Measurements from ENCODE around the gene PRR13. TPM values are rescaled to one million over a fixed set of nuclear protein-coding genes. Genes with fewer than 3 reads are reported as not detected.

PRR13 gene
- total and polyA plus RNA-seq, 9 of the 15 experiments (the other 6 are each of a cell fraction or from before 2014, with no cell fraction given), result 117 to 835 (median 285) TPM

- FAIRE-seq, result no peak
Measured at GRCh38 chr12:53466640-53467039, 25.1 kb downstream of the PRR13 start.

GRCh38 chr12:53467082-53467481, 25.5 kb downstream of the PRR13 start:
- Histone ChIP-seq H3K9me3 (replicated peaks; ENCODE audit: control insufficient read depth, insufficient read depth, low read depth, low read length) (no peaks in the 10 kb centered on the region), H3K79me2 (ENCODE audit: control insufficient read depth, insufficient read depth, low read length) (peaks cover 77% of the 10 kb centered on the region), H3K9ac (ENCODE audit: insufficient read depth in 1 of 2, low read depth in 2 of 2, low read length in 2 of 2) (no peak overlapping the region), H3K9me1 (ENCODE audit: control insufficient read depth, insufficient read depth, low read length) (no peaks in the 10 kb centered on the region), H3K4me1 (replicated peaks in 1 of 2; ENCODE audit: control insufficient read depth in 2 of 2, insufficient read depth in 2 of 2, low read length in 2 of 2) (peaks cover 0 to 3% of the 10 kb centered on the region in 2 experiments; a peak in 2 of 5 replicates), H3K4me3 (no peak overlapping the region), H2AFZ (ENCODE audit: low read depth, low read length) (no peak overlapping the region), H3K27me3 (ENCODE audit: control insufficient read depth in 2 of 2, insufficient read depth in 2 of 2, low read length in 2 of 2) (no peaks in the 10 kb centered on the region), H4K20me1 (replicated peaks; ENCODE audit: control insufficient read depth, insufficient read depth, low read length) (peaks cover 22% of the 10 kb centered on the region), H3K4me2 (ENCODE audit: insufficient read depth, low read length) (no peak overlapping the region), H3K27ac (ENCODE audit: extremely low read depth, low read depth, low read length) (no peak overlapping the region), H3K36me3 (ENCODE audit: control insufficient read depth, insufficient read depth, low read length) (peaks cover 100% of the 10 kb centered on the region)
- CTCF ChIA-PET (ENCODE audit: low intra/inter-chr PET ratio), result no interaction called here
- DNase-seq (ENCODE audit: extremely low read depth in 1 of 4, low spot score in 3 of 4) (no peak), FAIRE-seq (no peak), ATAC-seq (no peak)
- BruUV-seq (replicated peaks), result no TSS peak
- in situ Hi-C loops (cut with MboI), result no loop called here
- intact Hi-C loops (cut with micrococcal nuclease), result no loop called here
- WGBS (ENCODE audit: insufficient coverage, low coverage, missing lambda C conversion rate), result 88% methylated on average over 5 of the region's 5 CpGs
- POLR2A ChIA-PET, result interaction anchor here (1.0 to 8.8 kb wide), 4 partner anchors 8 to 34 kb away, joined by 3 to 87 read pairs (median 11); partner anchors contain the start of gene TARBP2
- TF ChIP-seq XRCC5 (IDR thresholded peaks at IDR 0.05; ENCODE audit: low read depth, low read length) (no peak), NFIX (CRISPR knock-in tag; IDR thresholded peaks at IDR 0.05; ENCODE audit: low read depth) (no peak), FOXP1 (CRISPR knock-in tag; IDR thresholded peaks at IDR 0.05) (no peak), RBBP5 (IDR thresholded peaks at IDR 0.05; ENCODE audit: borderline replicate concordance, insufficient read depth, low read length, poor library complexity, severe bottlenecking) (no peak), SAFB2 (IDR thresholded peaks at IDR 0.05; ENCODE audit: borderline replicate concordance, low read depth, low read length, severe bottlenecking) (no peak), HES1 (IDR thresholded peaks at IDR 0.05; ENCODE audit: low read depth) (no peak), TFAM (CRISPR knock-in tag; conservative IDR thresholded peaks at IDR 0.05) (no peak), HEY1 (CRISPR knock-in tag; IDR thresholded peaks at IDR 0.05; ENCODE audit: borderline replicate concordance) (no peak), TCF7L2 (IDR thresholded peaks at IDR 0.05; ENCODE audit: low read depth, low read length) (no peak), ATF6 (CRISPR knock-in tag; IDR thresholded peaks at IDR 0.05) (no peak), LCOR (CRISPR knock-in tag; IDR thresholded peaks at IDR 0.05) (no peak)

More at GRCh38 chr12:53466640-53467039, 25.1 kb downstream of the PRR13 start:
- peaks cover 77% of the 10 kb centered on the region for H3K79me2 ChIP-seq (ENCODE audit: control insufficient read depth, insufficient read depth, low read length)
- no peak overlapping the region for H3K4me3 ChIP-seq
- H2AFZ ChIP-seq (ENCODE audit: low read depth, low read length), result no peak overlapping the region
- DNase-seq (ENCODE audit: extremely low read depth in 1 of 4, low spot score in 3 of 4), result no peak
- H3K4me1 ChIP-seq (replicated peaks in 1 of 2; ENCODE audit: control insufficient read depth in 2 of 2, insufficient read depth in 2 of 2, low read length in 2 of 2), result peaks cover 0 to 3% of the 10 kb centered on the region in 2 experiments; a peak in 1 of 5 replicates
- no peak overlapping the region for H3K27ac ChIP-seq (ENCODE audit: extremely low read depth, low read depth, low read length)
- H3K9me1 ChIP-seq (ENCODE audit: control insufficient read depth, insufficient read depth, low read length), result no peaks in the 10 kb centered on the region
- ATAC-seq, result no peak
- POLR2A ChIA-PET, result interaction anchor here (1.0 to 8.8 kb wide), 3 partner anchors 8 to 16 kb away, joined by 3 to 87 read pairs (median 18); no protein-coding TSS in a partner anchor
- no peak overlapping the region for H3K4me2 ChIP-seq (ENCODE audit: insufficient read depth, low read length)
- WGBS (ENCODE audit: insufficient coverage, low coverage, missing lambda C conversion rate), result 96% methylated on average over 4 of the region's 4 CpGs
- TF ChIP-seq DACH1 (IDR thresholded peaks at IDR 0.05; ENCODE audit: partially characterized antibody) (no peak), POLR2AphosphoS5 (IDR thresholded peaks at IDR 0.05; ENCODE audit: control insufficient read depth, insufficient read depth, low read depth, low read length) (peak; percentile 19; the same call in 1 of the 2 replicates), RBFOX2 (IDR thresholded peaks at IDR 0.05; ENCODE audit: low read depth, low read length) (peak; percentile 40), ZFP30 (CRISPR knock-in tag; IDR thresholded peaks at IDR 0.05; ENCODE audit: borderline replicate concordance) (no peak), ZNF146 (CRISPR knock-in tag; IDR thresholded peaks at IDR 0.05; ENCODE audit: unreplicated experiment) (no peak), SREBF2 (CRISPR knock-in tag; IDR thresholded peaks at IDR 0.05) (no peak)
- BruUV-seq (replicated peaks), result no TSS peak
- H3K27me3 ChIP-seq (ENCODE audit: control insufficient read depth in 2 of 2, insufficient read depth in 2 of 2, low read length in 2 of 2), result no peaks in the 10 kb centered on the region
- in situ Hi-C loops (cut with MboI) (no loop called here), intact Hi-C loops (cut with micrococcal nuclease) (no loop called here)
- no peak overlapping the region for H3K9ac ChIP-seq (ENCODE audit: insufficient read depth in 1 of 2, low read depth in 2 of 2, low read length in 2 of 2)
- CTCF ChIA-PET (ENCODE audit: low intra/inter-chr PET ratio), result no interaction called here
- peaks cover 21% of the 10 kb centered on the region for H4K20me1 ChIP-seq (replicated peaks; ENCODE audit: control insufficient read depth, insufficient read depth, low read length)
- peaks cover 100% of the 10 kb centered on the region for H3K36me3 ChIP-seq (ENCODE audit: control insufficient read depth, insufficient read depth, low read length)
- no peaks in the 10 kb centered on the region for H3K9me3 ChIP-seq (replicated peaks; ENCODE audit: control insufficient read depth, insufficient read depth, low read depth, low read length)

Measured in K562 (cell line).